Right kidney (tissue), 1 donor: ENCODE measurements around the gene KDM2B.
"Not testable (repeated sequence)": the region's sequence is repeated elsewhere in the genome, so short reads cannot be mapped to it uniquely, and the experiment has no call there.

ENCODE experiments used
- DNase-seq: peaks from one replicate; pipeline ENCODE4 v3.0.0-alpha.2; 2016

KDM2B gene

DNA sequence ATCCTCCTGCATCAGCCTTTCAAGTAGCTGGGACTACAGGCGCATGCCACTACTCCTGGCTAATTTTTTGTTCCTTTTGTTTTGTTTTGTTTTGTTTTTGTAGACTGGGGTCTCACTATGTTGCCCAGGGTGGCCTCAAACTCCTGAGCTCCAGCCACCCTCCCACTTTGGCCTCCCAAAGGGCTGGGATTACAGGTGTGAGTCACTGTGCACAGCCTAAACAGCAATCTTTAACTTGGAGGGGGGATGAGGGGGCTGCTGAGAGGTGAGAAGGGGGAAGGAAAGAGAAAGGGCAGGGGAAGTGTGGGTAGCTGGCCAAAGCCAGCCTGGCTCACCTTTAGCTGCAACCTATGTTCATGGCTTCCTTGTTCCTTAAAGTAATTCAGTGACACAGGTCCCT, 77.4 kb downstream of the KDM2B start:
- no peak for DNase-seq

- no peak for DNase-seq
These were observed 78.9 kb downstream of the KDM2B start for GRCh38 chr12:121501946-121502345.

GRCh38 chr12:121499929-121500793, 80.7 kb downstream of the KDM2B start:
- DNase-seq = peak; percentile 74

- DNase-seq = no peak
These were observed 85.1 kb downstream of the KDM2B start for GRCh38 chr12:121495746-121496145.

- DNase-seq = peak; percentile 34
These were observed 86.6 kb downstream of the KDM2B start for GRCh38 chr12:121494093-121494787.

DNA sequence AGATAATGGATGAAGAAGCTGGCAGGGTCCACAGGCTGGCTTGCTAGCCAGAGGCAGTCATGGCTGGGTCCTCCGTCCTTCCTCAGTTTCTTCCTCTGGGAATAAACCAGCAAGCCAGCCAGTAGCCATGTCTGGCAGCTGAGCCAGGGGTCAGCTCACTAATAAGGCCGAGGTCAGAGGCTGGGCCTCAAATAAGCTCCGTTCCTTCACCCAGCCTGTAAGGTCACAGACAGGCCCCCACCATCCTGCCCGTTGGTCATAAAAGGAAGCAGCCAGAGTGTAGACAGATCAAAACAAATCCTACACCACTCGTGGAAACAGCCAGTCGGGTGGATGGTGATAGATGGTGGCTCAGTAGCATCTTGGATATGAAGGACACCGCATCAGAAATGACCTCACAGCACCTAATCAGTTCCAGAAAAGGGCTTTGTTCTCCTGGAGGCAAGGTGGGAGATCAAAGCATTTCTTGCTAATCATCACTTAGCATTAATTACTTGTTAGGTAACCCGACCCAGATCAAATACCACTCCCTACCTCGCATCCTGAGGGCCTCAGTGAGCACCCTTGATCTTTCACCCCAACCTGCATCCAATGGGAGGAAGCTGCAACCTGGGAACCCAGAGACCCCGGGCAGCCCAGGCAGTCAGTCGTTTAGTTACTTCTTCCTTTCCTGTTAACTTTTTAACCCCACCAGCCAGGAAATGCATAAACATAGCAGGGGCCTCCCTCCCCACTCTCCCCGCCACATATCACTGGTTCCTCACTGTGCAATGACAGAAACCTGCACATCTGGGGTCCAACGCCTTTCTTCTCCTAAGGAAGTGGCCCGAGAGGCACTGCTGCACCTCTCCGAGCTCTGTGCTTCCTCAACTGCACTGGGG, 90.2 kb downstream of the KDM2B start:
- DNase-seq = peak; percentile 55

- DNase-seq = no peak
These were observed 90.9 kb downstream of the KDM2B start for GRCh38 chr12:121489874-121490273.

GRCh38 chr12:121484967-121485366, 95.9 kb downstream of the KDM2B start:
- no peak for DNase-seq

DNA sequence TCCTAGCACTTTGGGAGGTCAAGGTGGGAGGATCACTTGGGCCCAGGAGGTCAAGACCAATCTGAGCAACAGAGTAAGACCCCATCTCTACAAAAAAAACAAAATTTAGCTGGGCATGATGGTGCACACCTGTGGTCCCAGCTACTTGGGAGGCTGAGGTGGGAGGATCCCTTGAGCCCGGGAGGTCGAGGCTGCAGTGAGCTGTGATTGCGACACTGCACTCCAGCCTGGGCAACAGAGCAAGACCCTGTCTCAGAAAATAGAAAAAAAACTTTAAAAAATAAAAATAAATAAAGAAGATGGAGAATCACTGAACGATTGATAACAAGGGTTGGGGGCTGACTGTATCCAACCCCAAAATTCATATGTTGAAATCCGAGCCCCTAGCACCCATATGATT, 96.3 kb downstream of the KDM2B start:
- not testable (repeated sequence) for DNase-seq

DNA sequence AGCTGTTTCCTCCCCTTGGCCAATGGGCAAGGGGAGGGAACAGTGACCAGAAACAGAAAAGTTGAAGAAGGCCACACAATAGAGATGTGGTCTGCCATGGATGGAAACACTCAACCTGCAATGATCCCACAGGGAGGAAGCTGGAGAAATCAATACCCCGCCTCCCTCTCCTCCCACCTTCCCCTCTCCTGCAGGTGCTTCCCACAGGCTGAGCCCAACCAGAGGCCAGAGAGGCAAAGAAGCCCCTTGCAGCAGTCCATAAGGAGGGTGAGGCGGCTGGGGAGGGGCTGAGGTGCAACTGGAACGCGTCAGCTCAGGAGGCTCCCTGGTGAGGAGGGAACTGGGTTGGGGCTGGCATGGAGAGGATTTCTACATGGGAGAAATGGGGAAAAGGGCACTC, 96.9 kb downstream of the KDM2B start:
- no peak for DNase-seq

GRCh38 chr12:121476477-121476876, 104.3 kb downstream of the KDM2B start:
- DNase-seq = no peak

DNA sequence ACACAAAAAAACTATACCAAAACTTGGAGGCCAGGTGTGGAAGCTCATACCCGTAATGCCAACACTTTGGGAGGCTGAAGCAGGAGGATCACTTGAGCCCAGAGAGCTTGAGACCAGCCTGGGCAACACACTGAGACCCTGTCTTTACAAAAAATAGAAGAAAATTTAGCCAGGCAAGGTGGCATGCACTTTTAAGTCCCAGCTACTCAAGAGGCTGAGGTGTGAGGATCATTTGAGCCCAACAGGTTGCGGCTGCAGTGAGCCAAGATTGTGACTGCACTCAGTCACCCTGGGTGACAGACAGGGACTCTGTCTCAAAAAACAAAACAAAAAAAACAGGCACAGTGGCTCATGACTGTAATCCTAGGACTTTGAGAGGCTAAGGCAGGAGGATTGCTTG, 105.5 kb downstream of the KDM2B start:
- DNase-seq = no peak

- no peak for DNase-seq
These were observed 108.5 kb downstream of the KDM2B start for GRCh38 chr12:121472150-121472905.

DNA sequence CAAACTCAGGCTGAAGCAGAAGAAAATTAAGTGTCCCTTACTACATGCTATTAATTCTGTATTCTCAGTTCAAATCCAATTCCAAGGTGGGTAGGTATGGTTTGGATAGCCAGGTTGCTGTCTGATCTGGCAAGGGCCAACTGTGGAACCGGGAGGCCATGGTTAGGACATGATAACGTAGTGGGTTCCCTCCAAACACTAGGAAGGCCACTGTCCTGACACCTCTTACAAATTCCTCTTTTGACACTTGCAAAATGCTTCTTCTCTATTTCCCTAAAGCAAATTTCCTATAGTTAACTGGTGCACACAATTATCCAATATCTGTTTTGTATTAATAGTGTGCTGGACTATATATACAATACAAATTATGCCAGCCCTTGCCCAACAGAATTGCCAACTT, 110.1 kb downstream of the KDM2B start:
- no peak for DNase-seq

GRCh38 chr12:121468499-121468801, 112.4 kb downstream of the KDM2B start:
- no peak for DNase-seq

GRCh38 chr12:121467638-121468498, 113.0 kb downstream of the KDM2B start:
- DNase-seq = peak; percentile 85

DNA sequence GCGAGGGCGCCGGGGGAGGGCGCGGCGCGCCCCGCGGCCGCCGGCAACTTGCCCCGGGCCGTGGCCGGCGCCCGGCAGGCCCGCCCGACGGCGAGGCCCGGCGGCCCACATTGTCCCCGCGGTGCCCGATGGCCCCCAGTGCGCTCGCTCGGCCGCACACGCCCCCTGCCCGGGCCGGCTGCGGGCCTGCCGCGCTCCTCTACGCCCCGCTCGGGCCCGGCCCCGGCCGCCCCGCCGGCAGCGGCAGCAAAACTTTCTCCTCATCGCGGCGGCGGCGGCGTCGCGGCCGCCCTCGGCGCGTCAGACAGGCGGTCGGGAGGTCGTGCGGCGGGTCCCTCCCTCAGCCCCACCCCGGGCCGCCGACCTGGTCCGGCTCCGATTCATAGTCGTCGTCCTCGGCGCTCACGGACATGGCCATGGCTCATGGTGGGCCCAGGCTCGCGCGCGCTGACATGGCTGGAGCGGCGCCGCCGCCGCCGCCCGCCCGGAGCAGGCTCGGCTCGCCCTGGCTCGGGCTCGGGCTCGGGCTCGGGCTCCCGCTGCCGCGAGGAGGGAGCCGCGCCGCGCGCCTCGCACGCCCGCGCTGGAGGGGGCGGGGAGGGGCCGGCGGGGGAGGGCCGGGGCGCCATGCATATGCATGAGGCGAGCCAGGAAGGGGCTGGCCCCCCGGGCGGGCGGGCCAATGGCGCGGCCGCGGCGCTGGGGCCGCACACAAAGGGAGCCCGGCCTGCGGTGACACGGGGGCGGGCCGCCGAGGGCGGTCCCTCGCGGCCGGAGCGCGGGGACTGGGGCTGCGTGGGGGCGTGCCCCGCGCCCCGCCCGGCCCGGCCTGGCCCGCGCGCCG, 113.8 kb downstream of the KDM2B start:
- peak; percentile 83 for DNase-seq

DNA sequence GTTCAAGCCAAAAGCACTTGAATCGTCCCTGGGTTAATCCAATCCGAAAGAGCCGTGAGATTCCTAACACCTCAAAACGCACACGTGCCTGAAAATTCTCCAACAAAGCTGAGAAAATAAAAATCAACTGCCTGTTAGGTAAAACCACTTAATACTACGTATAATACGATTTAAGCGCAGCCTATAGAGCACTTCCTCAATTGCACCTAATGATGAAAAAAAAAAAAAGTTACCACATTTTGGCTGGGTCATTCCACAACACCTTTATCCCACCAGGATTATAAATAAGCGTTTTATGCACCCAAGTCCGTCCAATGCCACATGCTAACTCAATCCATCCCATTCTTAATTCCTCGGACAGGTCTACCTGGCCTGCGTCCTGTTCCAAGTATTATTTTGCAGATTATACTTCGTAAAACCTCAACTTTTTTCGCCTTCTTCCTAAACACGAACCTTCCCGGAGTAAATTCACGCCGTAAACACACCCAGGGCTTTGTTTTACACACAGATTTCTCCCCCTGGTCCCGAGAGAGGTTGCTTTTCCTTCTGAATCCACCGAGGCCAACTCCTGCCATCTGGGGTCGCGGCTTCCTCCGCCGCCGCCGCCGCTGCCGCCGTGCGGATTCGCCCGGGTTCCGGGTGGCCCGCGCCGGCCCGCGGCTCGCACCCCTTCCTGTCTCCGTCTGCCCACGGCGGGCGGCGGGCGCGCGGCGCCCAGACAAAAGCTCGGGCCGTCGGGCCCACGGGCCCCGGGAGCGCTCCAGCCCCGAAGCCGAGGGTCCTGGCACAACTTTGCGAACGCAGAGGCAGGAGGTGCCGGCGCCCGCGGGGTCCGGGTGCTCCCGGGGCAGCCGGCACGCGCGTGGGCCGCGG, 114.7 kb downstream of the KDM2B start:
- peak; percentile 67 for DNase-seq

GRCh38 chr12:121464331-121464730, 116.5 kb downstream of the KDM2B start:
- DNase-seq = no peak
